HL-60 (cell line): ENCODE measurements around the gene HDAC7.

ENCODE experiments used
- DNase-seq, 2 experiments: peaks; one replicate each; pipeline ENCODE4 v3.0.0-alpha.2; 2010 to 2020; ENCODE audit warnings: low read depth in 1 of 2, low spot score in 1 of 2
- H3K27ac ChIP-seq: fragments of 250-450 bp; sonication (Bioruptor Pico); replicated peaks from 2 replicates; pipeline ENCODE4 v1.5.1; 2020; ENCODE audit warnings: mild to moderate bottlenecking, moderate library complexity
- H3K27me3 ChIP-seq: fragments of 250-450 bp; sonication (Bioruptor Pico); 2 replicates; pipeline ENCODE4 v1.5.1; 2021; ENCODE audit warnings: mild to moderate bottlenecking, moderate library complexity; ENCODE audit not compliant: insufficient read depth, poor library complexity, severe bottlenecking
- H3K4me3 ChIP-seq: replicated peaks from 2 replicates; pipeline ENCODE4 v1.5.1; 2011; ENCODE audit warnings: mild to moderate bottlenecking, control low read depth, low read length; ENCODE audit not compliant: insufficient read depth
- CTCF ChIP-seq: IDR thresholded peaks from one replicate; pipeline ENCODE4 v1.5.1; 2011; ENCODE audit warnings: low read length, control low read depth, inconsistent platforms; ENCODE audit not compliant: insufficient read depth
- GABPA ChIP-seq: IDR thresholded peaks from 2 replicates; pipeline ENCODE4 v1.6.1; 2012; ENCODE audit warnings: low read depth
- POLR2AphosphoS5 ChIP-seq: IDR thresholded peaks from 2 replicates; pipeline ENCODE4 v1.6.1; 2012; ENCODE audit warnings: low read depth
- REST ChIP-seq: IDR thresholded peaks from 2 replicates; pipeline ENCODE4 v1.6.1; 2012; ENCODE audit warnings: low read depth; ENCODE audit not compliant: insufficient replicate concordance
- SPI1 ChIP-seq: IDR thresholded peaks from 2 replicates; pipeline ENCODE4 v1.6.1; 2012; ENCODE audit warnings: low read depth, mild to moderate bottlenecking, borderline replicate concordance

HDAC7 gene

GRCh38 chr12:47746073-47746472 is 73.6 kb downstream of the HDAC7 start:
- H3K4me3 ChIP-seq: no peak overlapping the region
- DNase-seq: no peak
- no peaks in the 10 kb centered on the region for H3K27me3 ChIP-seq
- TF ChIP-seq GABPA (no peak), SPI1 (no peak), POLR2AphosphoS5 (no peak), REST (no peak), CTCF (no peak)
- no peak overlapping the region for H3K27ac ChIP-seq

- no peaks in the 10 kb centered on the region for H3K27me3 ChIP-seq
- H3K27ac ChIP-seq: no peak overlapping the region
- DNase-seq: no peak
- H3K4me3 ChIP-seq: no peak overlapping the region
- TF ChIP-seq REST: no peak
- TF ChIP-seq CTCF: no peak
- TF ChIP-seq SPI1: no peak
- TF ChIP-seq POLR2AphosphoS5: no peak
- no peak for TF ChIP-seq GABPA
These were observed 74.1 kb downstream of the HDAC7 start for GRCh38 chr12:47745485-47746041.

GRCh38 chr12:47744778-47745436 is 74.8 kb downstream of the HDAC7 start:
- Histone ChIP-seq H3K27me3 (no peaks in the 10 kb centered on the region), H3K4me3 (no peak overlapping the region), H3K27ac (no peak overlapping the region)
- no peak for TF ChIP-seq SPI1
- TF ChIP-seq POLR2AphosphoS5: no peak
- TF ChIP-seq CTCF: no peak
- TF ChIP-seq REST: no peak
- TF ChIP-seq GABPA: no peak
- DNase-seq: no peak
